GM21717 (cell line): ENCODE measurements around the gene PTPRF.

ENCODE experiments used
- ATAC-seq: cut with Tn5 transposase; IDR thresholded peaks from one replicate; pipeline ENCODE4 v1.9.1; 2021; ENCODE audit warnings: mild to moderate bottlenecking, moderate library complexity; ENCODE audit not compliant: unreplicated experiment

PTPRF gene

GRCh38 chr1:43600033-43601020 is 69.6 kb downstream of the PTPRF start:
- no peak for ATAC-seq

- no peak for ATAC-seq
Observed at GRCh38 chr1:43602990-43603389, 72.3 kb downstream of the PTPRF start.

- no peak for ATAC-seq
Observed at GRCh38 chr1:43604192-43604591, 73.5 kb downstream of the PTPRF start.

- ATAC-seq: no peak
Observed at GRCh38 chr1:43605157-43605556, 74.5 kb downstream of the PTPRF start.

GRCh38 chr1:43605766-43606165 is 75.1 kb downstream of the PTPRF start:
- ATAC-seq: no peak

GRCh38 chr1:43606624-43607023 is 75.9 kb downstream of the PTPRF start:
- no peak for ATAC-seq

- no peak for ATAC-seq
Observed at GRCh38 chr1:43608827-43609226, 78.1 kb downstream of the PTPRF start.

GRCh38 chr1:43610339-43610738 is 79.7 kb downstream of the PTPRF start:
- ATAC-seq: no peak

GRCh38 chr1:43611950-43612349 is 81.3 kb downstream of the PTPRF start:
- no peak for ATAC-seq

- ATAC-seq: no peak
Observed at GRCh38 chr1:43612406-43612805, 81.7 kb downstream of the PTPRF start.

- no peak for ATAC-seq
Observed at GRCh38 chr1:43613075-43613942, 82.6 kb downstream of the PTPRF start.

GRCh38 chr1:43614211-43614610 is 83.5 kb downstream of the PTPRF start:
- ATAC-seq: no peak

GRCh38 chr1:43614891-43615290 is 84.2 kb downstream of the PTPRF start:
- ATAC-seq: no peak

GRCh38 chr1:43616383-43616782 is 85.7 kb downstream of the PTPRF start:
- ATAC-seq: no peak

GRCh38 chr1:43617011-43617410 is 86.3 kb downstream of the PTPRF start:
- no peak for ATAC-seq

- ATAC-seq: no peak
Observed at GRCh38 chr1:43617668-43618067, 87.0 kb downstream of the PTPRF start.

GRCh38 chr1:43618521-43619313 is 88.0 kb downstream of the PTPRF start:
- ATAC-seq: no peak

- ATAC-seq: no peak
Observed at GRCh38 chr1:43619314-43619790, 88.7 kb downstream of the PTPRF start.

- ATAC-seq: no peak
Observed at GRCh38 chr1:43619996-43620920, 89.6 kb downstream of the PTPRF start.

GRCh38 chr1:43620956-43621355 is 90.3 kb downstream of the PTPRF start:
- ATAC-seq: no peak
